Umbilical cord (tissue), 2 donors: ENCODE measurements around the gene MOK. TPM values are rescaled to one million over a fixed set of nuclear protein-coding genes. Genes with fewer than 3 reads are reported as not detected.

Experiments
- DNase-seq: peaks from one replicate; pipeline ENCODE4 v3.0.0-alpha.2; 2015; ENCODE audit warnings: low spot score
- total RNA-seq: library from RNA; depleted of rRNA; stranded (reverse); fragments of >200 nt; gene quantifications from one replicate; pipeline ENCODE4 v1.2.3, GENCODE V29; 2014; ENCODE audit warnings: low replicate concordance; ENCODE audit not compliant: insufficient read depth

Gene MOK
- total RNA-seq, 1 donor from 2014 or later: 13.0 TPM

DNA sequence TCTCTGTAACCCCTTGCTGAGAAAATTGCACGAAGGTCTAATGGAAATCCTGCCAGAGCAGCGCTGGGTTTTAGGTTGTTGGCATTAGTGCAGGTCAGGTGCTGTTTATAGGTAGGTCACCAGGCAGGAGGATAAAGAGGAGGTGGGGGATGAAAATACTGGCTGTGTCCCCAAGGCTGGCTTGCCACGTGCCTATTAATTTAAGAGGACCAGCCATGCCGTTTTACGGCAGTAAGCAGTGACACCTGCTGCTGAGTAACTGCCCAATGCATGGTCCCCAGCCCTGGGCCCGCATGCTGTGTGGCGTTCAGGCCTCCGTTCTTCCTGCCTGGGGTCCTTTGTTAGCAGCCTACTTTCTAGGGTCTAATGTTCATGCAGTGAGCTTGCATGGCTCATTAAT, 98.0 kb downstream of the MOK start:
- no peak for DNase-seq

DNA sequence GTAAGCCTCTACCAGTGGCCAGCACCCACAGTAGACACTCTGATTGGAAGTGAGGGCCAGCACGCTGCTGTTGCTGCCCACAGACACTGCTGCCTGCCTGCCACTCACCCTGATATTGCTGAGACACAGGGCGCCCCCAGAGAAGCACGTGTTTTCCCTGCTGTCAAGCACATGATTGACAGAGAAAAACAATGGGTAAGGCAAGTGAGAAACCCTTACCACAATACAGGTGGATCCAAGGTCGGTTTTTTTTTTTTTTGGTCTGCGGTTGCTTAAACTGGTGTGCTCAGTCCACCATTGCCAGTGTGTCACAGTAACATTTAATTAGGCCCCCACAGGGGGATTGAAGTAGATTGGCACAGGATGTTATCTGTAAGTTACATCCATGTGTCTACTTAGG, 99.4 kb downstream of the MOK start:
- no peak for DNase-seq

DNA sequence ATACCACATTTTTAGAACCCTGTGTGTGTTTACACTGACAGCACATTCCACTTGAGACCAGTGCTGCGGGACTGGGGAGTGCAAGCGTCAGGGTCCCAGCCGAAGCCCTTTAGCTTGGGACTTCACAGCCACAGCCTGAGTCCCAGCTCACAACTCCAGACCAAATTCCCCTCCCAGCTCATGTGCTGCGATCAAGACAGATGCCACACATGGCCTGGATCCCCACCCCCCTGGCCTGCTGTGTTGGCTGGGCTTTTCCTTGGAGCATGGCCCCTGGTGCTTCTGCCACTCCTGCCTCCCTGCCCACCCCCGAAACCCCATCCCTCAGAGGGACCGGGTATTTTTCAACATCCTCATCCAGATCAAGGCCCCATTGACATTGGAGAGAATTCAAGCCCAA, 101.6 kb downstream of the MOK start:
- no peak for DNase-seq

DNA sequence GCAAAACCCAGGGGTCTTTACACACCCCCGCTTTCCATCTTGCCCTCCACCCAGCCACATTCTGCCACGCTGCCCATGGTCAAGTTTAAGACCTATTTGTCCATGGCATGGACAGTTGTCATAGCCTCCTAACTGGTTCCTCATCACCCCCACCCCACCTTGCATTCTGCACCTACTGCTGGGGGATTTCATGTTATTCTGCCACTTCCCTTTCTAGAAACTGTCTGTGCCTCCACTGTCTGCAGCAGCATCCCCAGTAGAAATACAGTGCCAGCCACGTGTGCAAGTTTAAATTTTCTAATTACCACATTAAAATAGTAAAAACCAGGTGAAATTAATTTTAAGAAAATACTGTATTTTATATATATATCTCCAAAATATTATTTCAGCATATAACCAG, 102.0 kb downstream of the MOK start:
- no peak for DNase-seq

DNA sequence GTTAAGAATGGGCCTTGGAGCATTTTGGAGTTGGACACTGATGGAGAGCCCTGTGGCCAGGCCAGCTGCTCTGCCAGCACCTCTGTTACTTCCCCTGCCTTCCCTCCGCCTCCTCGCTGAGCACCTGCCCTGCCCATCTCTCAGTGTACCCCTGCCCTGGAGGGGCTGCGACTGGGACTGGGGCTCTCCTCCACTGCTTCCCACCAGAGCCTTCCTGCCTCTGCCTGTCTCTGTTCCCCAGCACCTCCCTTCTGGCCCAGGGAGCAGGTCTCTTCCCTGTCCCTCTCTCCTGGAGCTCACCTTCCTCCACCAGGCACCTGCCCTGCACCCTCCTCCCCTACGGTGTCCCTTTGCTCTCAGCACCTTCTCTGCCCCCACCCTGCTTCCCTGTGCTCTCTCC, 103.2 kb downstream of the MOK start:
- DNase-seq: no peak

DNA sequence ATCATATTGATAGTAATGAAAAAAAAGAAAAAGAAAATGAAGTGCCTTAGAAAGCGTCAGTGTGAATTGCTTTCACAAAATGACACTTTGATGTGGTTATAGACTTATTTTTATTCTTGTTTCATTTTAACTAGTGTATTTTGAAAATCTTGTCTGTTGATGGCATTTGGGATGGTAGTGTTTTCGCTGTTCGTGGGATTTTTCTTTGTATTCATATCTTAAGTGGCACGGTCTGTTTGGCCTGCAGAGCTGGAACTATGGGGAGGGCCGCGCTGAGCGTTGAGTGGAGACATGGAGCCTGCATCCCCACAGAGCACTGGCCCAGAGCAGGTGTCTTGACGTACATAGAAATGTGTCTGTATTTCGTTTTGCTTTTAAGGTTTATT, 103.6 kb downstream of the MOK start:
- no peak for DNase-seq

DNA sequence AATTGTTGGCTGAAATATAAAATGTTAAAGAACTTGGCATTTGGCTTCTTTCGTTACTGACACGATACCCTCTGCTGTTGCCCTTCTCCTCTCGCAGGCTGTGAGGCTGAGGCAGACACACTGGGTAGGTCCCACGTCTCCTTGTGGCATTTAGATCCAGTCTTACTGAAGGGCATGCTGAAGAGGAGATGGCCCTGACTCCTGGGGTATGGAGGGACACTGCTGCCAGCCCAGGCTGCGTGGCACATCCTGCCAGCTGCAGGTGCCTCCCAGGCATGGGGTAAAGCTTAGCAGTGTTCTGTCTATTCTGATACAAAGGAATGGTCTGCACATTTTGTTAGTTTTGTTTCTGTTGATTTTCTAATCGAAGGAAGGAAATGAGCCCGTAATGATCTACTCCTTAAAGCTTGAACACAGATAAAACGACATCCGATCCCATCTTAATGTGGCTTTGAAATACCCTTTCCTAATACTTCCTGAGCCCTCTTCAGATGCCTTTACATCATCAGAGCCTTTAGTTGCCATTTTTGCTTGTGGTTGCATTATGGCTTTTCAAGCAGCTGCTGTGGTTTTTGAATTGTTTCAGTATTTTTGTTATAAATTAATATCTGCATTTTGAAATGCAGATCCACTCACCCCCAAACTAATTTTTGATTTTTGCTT, 104.1 kb downstream of the MOK start:
- DNase-seq: no peak

DNA sequence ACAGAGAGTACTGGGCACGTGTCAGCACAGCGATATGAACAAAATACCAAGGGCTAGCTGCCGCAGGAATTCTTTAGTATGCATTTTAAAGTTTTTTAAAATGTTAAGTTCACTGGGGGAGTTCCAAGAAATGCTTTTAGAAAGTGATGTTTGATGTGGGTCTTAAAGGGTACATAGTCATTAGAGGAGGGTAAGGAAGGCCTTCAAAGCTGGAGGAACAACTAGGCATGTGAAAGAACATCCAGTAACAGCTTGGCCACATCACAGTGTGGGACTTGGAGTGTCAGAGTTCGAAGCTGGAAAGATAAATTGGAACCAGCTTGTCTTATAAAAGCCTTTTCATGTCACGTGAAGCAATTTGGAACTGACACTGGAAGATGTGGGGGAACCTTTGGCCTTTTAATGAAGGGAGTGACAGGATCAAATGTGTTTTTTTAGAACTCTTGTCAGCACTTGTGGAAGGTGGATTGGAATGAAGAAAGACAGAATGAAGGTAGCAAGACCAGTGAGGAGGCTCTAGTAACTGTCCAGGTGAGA, 107.6 kb downstream of the MOK start:
- no peak for DNase-seq

DNA sequence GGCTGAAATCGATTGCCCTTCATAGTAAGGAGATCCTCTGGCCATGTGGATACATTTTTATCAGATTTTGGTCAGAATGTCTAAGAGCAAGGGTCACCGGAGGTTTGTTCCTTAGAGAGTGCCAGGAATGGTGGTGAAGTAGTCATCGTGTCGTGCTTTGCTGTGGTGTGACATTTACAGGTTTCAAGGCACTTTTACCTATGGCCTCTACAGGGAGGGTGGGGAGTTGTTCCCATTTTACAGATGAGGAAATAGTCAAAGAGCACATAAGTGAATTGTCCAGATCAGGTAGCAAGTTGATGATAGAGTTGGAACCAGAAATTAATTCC, 108.1 kb downstream of the MOK start:
- no peak for DNase-seq

DNA sequence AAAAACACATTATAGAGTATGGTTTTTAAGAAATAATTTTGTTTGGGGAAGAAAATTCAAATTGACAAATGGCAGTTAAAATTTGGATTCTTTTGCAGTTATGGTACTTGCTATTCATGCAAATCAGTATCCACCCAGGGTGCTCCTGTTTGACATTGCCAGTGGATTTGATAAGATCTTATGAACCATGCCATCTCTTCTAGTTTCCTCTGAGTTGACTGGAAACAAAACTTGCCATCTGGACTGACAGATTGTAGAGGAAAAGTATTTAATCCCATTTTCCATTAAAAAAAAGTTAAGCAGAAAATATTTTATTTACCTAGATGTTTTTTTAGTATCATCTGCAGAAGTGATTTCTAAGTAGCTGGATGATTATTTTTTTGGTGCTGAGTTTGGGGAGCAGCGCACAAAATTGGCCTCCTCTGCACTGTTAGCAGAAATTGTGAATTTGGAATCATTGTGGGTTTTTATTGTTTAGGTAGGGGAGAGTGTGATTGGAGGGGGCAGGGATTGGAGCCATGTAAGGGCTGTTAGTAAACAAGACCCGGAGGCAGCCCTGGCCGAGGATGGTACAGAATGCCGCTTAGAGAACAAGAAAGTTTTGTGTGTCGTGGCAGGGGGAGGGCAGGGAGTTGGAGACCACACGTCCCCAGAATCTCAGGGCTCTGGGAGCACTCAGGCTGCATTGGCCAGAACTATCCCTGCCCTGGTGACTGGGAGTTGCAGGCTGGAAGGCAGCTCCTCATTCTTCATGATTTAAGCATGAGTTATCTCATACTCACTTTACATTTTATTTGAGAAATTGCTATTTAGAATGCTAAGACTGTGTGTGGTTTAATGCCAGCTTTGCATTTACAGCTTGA, 108.7 kb downstream of the MOK start:
- DNase-seq: no peak

DNA sequence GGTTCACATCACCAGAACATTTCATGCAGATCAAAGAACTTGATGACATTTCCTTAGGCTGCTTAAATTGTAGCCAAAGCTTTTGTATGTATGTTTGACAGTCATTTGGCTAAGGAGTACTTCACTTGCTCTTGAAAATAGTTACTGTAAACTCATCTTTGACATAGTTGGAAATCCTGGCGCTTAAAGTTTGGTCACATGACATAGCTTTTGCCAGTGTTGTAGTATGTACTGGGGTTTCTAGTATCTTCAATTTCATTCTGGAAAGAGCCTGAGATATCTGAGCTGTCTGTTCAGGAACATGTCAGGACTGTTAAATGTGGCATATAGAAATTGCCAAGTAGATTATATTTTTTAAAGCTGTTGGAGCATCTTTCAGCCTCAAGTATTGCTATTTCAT, 109.5 kb downstream of the MOK start:
- peak; percentile 48 for DNase-seq

DNA sequence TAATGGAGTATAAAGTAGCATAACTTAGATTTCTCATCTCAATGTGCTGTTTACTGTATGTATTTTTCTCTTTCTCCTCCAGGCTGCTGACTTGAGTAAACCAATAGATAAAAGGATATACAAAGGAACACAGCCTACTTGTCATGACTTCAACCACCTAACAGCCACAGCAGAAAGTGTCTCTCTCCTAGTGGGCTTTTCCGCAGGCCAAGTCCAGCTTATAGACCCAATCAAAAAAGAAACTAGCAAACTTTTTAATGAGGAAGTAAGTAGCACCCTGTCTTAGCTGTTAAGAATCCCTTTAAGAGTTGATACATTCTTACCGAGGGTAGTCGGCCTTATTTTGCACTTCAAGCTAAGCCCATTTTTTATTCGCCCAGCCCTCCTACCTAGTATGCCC, 110.1 kb downstream of the MOK start:
- DNase-seq: no peak

DNA sequence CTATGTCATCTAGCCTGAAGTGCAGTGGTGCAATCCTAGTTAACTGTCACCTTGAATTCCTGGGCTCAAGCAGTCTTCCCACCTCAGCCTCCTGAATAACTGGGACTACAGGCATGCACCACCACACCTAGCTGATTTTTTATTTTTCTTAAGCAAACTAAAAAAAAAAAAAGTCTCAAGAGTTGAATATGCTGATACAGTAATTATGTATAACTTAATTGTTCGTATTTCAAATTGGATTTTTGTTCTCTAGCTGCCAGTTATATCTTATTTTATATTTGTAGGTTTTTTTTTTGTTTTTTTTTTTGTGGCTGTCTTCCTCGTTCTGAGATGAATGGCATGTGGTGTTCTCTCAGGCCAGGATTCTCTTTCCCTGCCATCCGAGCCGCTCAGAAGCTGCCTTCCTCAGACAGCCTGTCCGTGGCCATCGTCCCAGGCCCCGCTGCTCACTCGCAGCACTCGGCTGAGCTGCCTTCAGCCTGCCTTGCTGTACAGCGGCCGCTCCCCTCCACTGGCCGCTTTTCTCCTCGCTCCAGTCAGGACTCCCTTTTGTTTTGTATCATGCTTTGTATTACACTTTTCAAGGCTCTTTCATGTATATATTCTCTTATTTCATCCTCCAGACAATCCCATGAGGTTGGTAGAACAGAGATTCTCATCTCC, 112.0 kb downstream of the MOK start:
- DNase-seq: no peak

DNA sequence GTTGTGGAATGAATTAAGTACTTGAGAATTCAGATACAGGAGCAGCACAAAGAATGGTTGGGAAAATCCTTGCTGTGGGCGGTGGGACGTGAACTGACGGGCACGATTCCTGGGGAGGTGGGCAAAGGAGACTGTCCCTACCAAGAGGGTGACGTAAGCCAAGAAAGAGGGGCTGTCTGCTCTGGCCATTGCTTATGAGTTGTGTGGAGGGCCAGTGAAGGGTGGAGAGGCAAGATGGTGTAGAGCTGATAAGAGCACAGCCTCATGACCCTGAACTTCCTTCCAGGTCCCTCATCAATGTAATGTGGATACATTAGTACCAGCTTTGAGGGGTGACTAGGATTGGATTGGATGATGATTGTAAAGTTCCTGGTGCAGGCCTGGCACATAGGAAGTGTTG, 115.1 kb downstream of the MOK start:
- DNase-seq: no peak

DNA sequence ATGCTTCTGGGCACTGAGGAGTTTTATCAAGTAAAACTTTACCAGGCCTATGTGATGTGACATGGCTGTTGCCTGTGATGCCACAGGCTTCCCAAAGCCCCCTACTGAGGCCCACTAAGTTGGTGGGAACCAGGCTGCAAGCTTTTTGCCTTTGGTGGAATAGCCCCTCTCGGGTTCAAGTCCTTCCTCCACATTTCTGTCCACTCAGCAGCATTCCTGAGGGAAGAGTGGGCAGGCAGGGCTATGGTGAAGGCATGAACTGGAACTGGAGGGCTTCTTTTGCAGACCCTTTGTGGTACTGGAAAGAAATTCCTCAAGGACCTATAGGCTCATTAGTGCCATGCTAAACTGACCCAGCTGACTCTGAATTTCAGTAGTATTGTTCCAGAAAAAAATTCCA, 116.8 kb downstream of the MOK start:
- no peak for DNase-seq

DNA sequence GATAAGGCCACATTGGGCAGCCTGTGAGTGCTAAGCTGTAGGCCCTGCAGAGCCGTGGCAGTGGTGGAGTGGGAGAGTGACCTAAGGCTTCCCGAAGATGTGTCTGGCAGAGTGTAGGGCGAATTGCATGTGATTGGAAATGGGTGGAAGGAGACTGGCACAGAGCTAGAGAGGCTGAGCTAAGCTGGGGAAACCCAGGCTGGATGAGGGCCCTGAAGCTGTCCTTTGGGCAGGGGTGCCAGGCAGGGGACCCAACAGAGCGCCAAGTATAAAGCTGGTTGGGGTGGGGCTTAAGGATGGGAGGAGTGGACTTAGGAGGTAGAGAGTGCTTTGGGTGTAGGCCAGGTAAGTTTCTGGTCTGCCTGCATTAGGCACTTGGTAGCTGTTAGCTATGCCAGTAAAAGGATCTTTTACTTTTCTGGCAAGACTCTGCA, 117.4 kb downstream of the MOK start:
- DNase-seq: no peak

DNA sequence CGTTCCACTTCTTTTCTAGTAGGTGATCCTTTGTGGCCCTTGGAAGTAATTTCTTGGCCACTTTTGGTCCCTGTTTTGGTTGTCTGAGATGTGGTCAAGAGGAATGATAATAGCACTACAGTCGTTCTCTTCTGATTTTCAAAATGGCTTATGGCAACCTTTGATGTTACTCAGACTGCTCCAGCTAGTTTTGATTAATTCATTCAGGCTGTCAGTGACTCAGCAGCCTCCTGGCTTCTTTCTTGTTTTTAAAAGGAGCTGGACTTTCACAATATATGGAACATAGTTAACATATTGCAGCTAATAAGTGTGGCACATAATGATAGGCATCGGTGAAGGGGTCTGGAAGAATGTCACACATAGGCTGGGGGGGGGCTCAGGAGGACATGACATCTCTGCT, 117.9 kb downstream of the MOK start:
- DNase-seq: peak; percentile 80

DNA sequence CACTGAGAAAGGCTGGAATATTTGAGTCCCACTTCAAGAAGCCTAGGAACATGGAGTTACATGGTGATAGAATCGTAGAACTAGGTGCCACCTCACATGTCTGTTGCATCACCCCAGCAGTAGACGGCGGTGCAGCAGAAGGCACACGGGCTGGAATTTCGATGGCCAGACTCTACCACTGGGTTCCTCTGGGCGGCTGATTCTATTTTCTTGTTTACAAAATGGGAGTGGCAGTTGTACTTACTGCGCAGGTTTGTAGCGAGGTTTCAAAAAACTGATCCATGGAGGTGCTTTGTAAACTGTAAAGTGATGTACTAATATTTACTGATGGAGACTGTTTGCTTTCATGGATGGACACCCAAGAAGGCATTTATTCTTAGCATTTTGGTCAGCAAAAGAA, 119.6 kb downstream of the MOK start:
- DNase-seq: no peak

DNA sequence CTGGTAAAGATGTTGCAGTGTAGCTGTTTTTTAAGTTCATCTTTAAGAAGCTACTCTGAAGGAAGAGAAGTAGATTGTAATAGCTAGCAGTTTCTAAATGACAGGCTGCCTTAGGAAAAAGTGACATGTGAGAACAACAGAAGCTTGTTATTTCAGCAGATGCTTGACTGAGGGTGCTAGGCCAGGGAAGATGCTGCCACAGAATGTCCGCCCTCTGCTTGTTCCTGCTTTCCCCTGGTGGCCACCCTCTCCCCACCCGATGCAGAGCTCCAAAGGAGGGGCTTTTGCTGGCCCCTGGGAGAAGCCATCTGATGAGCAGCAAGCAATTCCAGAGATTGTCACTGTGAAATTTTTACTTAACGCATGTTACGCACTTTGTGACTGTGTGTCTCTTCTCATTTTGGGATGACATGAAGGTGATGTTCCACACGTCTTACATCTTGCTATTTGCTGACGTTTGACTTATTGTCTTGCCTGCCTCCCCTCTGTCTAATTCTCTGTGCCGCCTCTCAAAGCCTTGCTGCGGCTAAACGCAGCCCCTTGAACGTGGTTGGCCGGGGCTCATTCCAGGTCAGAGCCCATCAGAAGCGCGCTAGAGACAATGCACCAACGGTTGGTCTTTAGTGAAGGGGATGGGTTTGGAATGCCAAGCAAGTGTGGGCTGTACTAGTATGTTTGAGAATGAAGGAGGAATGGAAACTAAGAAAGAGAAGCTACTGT, 120.5 kb downstream of the MOK start:
- peak; percentile 11 for DNase-seq

DNA sequence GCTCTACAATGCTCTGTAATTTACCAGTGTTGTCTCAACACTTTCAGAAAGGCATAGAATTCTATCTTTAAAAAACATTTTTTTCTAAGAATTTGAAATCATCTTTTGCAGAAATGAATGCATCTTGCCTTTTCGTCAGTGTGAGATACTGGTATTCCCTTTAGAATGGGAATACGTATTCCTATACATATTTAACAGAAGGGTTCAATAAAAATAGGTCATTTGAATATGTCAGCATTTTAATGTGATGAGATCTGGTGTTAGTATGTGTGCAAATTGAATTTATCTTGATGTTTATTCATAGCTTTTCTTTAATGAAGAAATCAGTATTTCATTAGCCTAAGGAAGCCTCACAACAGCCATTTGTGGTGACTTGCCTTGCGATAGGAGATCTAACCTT, 121.1 kb downstream of the MOK start:
- DNase-seq: no peak

DNA sequence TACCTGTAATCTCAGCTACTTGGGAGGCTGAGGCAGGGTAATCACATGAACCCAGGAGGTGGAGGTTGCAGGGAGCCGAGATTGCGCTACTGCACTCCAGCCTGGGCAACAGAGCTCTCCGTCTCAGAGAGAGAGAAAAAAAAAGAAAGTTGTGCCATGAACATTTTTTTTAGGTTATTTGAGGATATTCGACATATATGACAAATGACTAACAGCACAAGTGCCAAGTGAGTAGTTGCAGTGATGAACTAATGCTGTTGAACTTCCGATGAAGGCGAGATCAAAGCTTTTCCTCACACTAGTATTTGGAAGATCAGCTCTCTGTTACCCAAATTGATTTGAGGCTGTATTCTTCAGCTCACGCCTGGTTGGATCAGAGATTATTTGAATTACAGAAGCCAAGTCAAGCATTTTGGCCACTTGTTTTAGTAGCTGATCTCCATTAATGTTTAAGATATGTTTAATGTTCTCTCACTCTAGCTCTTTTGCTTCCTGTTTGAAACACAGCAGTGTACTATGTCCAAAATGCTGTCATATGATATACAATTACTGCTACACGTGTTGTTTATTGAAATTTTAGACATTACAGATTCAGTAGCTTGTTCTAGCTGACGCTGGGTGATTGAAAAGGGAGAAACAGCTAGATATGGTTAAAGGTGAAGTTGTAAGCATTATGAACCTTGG, 121.9 kb downstream of the MOK start:
- no peak for DNase-seq
